GM19238 (cell line): ENCODE measurements around the gene MAML1.

Experiments used
- DNase-seq: peaks from one replicate; pipeline ENCODE4 v3.0.0; 2011; ENCODE audit warnings: low spot score; ENCODE audit not compliant: insufficient read length

MAML1 gene

DNA sequence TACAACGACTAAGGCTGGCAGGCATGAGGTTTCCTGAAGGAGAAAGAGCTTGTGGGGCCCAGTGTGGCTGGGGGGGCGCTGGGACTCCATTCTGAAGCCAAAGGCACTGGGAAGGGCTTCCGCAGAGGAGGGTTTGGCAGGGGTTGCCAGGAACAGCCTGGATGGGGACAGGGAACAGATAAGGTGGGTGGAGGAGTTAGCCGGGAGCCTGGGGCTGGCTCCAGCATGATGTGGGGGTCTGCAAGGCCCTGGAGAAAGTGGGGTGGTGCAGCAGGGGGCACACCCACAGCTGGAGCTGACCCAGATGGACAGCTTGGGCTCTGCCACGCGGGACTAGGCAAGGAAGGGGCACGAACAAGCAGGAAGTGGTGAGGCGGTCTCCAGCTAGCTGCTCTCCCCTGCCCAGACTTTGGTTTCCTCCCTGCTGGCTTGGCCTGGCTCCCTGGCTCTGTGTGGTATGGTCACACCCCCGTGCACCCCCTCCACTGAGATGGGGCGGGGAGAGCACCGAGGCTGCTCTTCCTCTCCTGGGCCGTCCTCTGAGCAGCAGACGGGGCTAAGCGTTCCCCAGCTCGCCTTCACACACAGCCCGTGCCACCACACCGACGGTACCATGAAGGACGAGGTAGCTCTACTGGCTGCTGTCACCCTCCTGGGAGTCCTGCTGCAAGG, 61.0 kb downstream of the MAML1 start, which contains the start of gene LTC4S:
Gene LTC4S (plus strand): TSS at position 519 of the 672 bp plus-strand sequence. CDS start 95 bp downstream, at position 614.
- DNase-seq = no peak

DNA sequence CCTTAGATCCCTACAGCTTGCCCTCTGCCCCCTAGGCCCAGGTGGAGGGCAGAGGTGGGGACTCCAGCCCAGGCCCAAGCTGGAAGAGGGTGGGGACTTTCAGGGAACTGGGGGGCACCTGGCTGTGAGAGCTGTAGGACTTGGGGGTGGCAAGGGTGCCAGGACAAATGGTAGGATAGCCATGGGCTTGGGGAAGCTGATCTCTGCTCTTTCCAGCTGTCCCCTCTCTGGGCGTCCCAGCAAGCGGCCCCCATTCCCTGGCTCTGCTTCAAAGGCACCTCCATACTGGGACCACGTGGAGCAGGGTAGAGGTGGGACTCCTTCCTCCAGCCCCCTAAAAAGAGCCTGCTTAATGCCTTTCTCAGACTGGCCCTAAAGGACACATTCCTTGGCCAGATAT, 61.5 kb downstream of the MAML1 start:
- no peak for DNase-seq

DNA sequence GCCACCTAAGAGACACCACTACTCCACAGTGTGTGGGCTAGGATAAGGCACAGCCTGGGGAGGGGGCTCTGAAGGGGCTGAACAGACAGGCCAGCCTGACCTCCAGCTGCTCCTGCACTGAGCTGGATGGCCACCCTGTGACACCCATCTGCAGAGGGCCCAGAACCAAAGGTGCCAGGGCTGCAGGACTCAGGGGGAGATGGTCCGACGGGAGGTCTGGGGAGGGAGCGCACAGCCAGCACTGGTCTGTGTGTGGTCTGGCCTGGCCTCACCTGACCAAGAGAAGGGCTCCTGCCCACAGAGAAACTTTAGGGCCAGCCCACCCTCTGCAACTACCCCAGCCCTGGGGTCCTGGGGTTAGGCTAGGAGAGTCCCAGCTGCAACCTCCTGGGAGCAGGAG, 62.0 kb downstream of the MAML1 start:
- no peak for DNase-seq

DNA sequence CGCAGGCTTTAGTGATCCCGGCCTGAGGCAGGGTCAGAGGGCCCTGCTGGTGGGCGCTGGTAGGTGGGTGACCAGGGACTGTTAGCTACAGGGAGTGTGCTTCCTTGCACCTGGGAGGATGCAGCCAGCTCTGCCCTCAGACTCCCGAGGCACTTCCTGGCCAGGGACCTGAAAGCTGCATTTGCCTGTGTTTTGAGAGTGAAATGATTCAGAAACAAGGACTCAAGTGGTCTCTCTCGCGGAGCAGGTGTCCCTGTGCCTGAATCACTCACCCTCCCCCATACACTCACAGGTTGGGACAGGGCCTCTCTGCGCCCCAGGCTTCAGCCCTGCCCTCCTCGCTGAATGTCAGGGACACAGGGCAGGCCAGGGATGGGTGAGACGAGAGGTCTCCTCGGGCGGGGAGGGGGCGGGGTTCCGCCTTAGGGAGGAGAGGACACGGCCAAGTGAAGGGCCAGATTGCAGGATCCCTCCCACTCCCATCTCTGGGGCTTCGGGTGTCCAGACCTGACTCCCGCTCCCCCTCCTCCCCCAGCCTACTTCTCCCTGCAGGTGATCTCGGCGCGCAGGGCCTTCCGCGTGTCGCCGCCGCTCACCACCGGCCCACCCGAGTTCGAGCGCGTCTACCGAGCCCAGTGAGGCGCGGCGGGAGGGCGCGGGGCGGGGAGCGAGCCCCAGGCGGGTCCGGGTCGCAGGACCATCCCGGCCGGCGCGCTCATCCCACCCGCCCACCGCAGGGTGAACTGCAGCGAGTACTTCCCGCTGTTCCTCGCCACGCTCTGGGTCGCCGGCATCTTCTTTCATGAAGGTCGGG, 62.6 kb downstream of the MAML1 start:
- DNase-seq = no peak

DNA sequence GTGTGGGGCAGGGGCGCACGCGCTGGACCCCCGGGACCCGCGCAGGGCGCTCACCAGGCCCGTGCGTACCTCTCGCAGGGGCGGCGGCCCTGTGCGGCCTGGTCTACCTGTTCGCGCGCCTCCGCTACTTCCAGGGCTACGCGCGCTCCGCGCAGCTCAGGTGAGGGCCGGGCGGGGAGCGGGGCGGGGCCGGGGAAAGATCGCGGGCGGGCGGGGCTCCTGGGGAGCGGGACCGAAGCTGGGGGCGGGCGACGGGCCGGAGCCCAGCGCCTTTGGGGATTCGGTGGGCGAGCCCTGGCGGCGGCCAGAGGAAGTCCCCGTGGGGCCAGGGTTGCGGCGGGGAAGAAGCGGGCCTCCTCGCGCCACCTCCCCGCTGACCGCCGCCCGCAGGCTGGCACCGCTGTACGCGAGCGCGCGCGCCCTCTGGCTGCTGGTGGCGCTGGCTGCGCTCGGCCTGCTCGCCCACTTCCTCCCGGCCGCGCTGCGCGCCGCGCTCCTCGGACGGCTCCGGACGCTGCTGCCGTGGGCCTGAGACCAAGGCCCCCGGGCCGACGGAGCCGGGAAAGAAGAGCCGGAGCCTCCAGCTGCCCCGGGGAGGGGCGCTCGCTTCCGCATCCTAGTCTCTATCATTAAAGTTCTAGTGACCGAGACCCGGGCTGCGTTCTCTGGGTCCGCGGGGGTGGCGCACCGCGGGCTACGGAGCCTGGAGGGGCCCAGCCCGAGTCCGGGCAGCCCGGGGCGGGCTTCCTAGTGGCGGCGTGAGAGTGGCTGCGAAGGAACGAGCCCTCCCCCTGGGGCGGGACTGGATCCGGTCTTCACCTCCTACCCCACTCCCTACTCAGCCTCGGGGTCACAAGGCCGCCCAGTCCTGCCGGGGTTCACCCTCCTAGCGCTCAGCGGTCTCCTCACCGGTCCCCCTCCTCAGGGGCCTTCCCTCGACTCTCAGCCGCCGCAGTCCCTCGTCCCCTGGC, 63.5 kb downstream of the MAML1 start:
- peak; percentile 84 for DNase-seq

DNA sequence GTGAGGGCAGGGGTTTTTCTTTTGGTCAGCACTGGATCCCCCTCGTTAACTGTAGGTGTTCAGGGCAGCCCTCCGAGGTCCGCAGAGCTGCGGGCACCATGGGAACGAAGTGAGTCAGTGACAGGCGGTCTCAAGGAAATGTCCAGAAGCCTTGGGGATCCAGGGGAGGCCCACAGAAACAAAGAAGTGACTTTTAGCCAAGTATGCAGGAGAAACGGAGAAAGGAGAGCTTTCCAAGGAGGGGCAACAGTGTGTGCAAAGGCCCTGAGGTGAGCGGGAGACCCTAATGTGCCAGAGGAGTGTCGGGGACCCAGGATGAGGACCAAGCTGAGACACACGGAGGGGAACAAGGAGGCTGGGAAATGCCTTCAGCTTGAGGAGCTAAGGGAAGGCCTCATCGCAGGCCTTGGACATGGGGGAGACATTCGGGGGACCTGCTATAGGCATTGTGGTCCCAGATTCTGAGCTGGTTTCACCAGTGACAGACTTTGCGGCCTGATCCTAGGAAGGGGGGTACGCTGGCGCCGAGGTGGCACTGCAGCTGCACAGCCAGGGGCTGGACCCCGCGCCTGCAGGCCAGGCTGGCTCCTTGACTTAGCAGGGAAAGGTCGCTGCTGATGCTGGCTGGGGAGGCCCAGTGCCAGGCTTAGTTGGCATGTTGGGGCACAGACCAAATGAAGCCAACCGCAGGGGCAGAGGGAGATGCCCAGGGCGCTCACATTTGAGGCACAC, 64.4 kb downstream of the MAML1 start:
- no peak for DNase-seq

DNA sequence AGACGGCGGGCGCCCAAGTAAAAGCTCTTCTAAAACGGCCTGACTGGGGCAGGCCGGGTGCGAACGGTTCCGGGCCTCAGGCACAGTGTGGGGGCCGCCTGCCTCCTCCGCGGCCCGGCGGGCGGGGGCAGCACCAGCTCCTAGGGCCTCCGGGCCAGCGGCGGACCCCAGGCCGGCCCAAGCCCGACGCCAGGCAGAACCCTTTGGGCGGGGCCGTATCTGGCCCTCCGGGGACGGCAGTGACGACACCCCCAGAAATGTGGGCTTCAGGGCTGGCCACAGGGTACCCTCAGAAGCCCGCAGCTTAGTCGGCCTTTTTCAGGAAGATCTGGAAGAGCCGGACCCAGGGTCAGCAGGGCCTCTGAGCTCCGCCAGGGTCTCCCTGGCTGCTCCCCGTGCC, 65.1 kb downstream of the MAML1 start:
- DNase-seq = no peak

- DNase-seq = no peak
Measured at GRCh38 chr5:179798144-179798770, 65.6 kb downstream of the MAML1 start.

- DNase-seq = no peak
Measured at GRCh38 chr5:179798771-179799643, 66.4 kb downstream of the MAML1 start.

- DNase-seq = no peak
Measured at GRCh38 chr5:179799644-179799973, 67.0 kb downstream of the MAML1 start.

- no peak for DNase-seq
Measured at GRCh38 chr5:179800071-179800695, 67.6 kb downstream of the MAML1 start.

DNA sequence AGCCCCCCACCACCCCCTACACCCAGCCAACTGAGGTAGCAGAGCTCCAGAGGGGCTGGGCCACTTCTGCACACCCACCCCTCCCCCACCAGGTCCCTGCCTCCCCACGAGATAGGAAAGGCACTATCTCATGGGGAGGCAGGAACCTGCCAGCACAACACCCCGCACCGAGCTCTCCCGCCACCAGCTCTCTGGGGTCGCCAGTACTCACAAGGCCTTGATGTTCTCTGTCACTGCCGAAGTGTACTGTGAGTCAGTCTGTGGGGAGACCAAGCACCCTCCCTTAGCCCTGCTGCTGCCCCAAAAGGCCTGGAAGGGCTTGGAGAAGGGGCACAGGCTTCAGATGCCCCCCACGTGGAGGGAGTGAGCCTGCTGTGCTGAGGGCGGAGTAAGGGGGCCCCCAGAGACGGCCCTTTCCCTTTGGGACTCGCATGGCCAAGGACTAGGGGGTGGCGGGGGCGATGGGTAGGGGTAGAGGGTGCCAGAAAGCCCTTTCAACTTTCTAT, 68.1 kb downstream of the MAML1 start:
- no peak for DNase-seq

- peak; percentile 83 for DNase-seq
Measured at GRCh38 chr5:179801304-179802206, 68.9 kb downstream of the MAML1 start.

- no peak for DNase-seq
Measured at GRCh38 chr5:179802207-179802883, 69.7 kb downstream of the MAML1 start.

DNA sequence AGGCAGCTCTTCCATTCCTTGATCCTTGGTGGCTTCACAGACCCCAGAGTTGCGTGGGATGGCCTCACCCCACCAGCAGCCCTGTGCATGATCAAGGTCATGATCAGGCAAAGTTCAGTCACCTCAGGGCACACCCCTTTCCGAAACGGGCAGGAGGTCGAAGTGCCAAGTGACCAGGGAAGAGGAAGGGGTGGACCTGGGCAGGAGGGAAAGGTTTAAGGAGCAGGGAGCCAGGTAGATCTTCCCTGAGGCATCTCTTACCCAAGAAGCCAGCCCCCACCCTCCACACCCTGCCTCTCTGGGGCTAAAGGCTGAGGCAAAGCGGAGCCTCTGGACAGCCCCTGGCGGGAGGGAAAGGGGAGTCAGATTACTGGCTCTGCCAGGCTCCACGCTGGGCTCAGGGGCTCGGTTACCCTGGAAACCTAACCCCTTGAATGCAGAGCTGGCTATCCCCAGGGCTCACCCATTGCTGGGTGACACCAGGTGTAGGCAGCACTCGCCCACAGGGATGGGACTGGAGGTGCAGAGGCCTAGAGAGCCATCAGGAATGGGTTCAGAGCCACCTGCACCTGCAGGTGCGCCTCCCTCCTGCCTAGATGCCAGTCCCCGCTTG, 70.4 kb downstream of the MAML1 start:
- no peak for DNase-seq

DNA sequence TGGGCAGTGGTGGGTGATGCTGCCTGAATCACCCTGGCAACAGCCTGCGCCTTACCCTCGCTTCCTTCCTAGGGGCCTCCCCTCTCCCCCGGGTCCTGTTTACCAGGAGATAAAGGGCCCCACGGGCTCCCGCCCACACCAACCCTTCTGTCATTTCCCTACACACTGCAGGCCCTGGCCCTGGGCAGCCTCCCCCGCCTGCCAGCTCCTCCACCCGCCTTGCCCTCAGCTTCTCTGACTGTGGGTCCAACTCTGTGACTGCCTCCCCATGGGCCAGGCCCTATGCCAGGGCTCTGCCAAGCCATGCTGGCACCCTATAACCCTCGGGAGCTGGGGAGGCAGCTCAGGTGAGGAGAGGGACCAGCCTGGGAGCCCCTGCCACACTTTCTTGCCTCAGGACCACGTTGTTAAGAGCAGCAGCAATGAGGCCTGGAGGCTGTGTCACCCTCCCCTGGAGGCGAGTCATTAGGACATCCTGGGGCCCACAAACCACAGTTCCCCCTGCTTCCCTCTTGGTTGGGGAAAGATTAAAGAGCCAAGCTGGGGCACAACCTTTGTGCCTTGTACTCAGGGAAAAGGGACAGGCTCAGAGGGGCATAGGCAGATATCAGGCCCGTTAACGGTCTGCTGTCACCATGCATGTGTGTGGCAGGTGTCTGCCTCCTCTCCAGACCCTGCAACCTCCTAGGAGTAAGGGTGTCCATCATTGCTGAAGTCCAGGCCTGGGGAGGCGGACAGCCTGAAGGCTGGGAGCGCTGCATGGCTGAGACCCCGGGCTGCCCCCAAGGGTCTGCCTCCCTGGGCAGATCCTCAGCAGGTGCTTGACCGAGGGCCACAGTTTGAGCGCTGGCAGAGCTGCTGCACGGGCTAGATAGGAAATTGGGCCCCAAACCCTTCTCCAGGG, 71.3 kb downstream of the MAML1 start:
- DNase-seq = no peak
